ENCODE measurements around the gene KCTD6. TPM values are rescaled to one million over a fixed set of nuclear protein-coding genes. Genes with fewer than 3 reads are reported as not detected.
"Not testable (repeated sequence)": the region's sequence is repeated elsewhere in the genome, so short reads cannot be mapped to it uniquely, and the experiment has no call there.

KCTD6 gene
- total RNA-seq, 1 donor from 2014 or later = 10.6 TPM

- DNase-seq = no peak
These were observed 32.5 kb downstream of the KCTD6 start for GRCh38 chr3:58524326-58524888.

DNA sequence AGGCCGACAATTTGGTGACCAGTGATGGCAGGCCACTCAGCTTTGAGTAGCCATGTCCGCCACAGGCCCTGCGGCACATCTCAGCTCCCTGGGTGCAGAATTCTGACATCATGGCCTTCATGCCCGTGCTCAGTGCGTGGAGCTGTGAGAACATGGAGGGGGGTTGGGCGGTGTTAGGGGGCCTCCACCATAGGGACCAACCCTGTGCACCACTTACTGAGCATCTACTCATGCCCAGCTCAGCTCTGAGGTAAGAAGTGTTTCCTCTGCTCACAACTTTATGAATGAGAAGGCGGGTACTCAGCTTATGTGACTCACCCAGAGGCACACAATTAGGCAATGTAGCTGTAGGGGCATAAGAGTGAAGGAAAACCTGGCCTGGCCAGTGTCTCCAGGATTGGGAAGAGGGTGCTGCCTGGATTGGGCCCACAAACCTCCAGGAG, 34.6 kb downstream of the KCTD6 start:
- peak; percentile 88 for DNase-seq

GRCh38 chr3:58527440-58527839, 35.5 kb downstream of the KCTD6 start:
- DNase-seq = not testable (repeated sequence)

- DNase-seq = peak; percentile 82
These were observed 36.7 kb downstream of the KCTD6 start for GRCh38 chr3:58528629-58529028.

DNA sequence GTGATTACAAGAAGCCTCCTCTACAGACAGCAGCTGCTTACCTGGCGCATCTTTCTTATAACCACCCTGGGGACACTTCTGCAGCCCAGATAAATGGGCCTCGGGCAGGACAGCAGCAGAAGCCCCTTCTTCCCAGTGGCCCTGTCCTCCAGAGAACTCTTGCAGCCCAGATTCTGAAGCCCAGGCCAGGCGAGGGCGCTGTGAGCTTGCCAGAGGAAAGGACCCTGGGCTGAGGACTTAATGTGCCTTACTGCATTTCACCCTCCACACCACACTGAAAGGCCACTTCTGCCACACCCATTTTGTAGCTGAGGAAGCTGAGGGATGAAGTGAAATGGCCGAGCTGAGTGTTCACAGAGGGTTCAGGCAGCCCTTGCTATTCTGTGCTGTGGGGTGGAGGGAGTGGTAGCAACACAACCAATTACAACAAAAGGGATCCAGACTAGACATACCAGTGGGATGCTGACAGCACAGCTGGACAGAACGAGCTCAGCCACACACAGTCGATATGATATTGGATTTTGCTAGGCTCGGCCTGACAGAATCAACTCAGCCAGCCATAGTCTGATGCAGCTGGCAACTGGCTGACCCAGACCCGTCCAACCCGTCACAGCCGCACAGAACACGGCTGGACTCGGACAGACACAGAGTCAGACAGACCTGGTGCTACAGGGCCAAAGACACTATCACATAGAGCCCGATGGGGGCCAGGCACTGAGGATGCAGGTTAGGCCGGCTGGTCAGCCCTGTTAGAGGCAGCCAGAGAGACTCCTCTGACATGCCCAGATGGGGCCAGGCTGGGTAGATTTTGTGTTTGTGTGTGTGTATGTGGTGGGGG, 37.8 kb downstream of the KCTD6 start:
- peak; percentile 41 for DNase-seq

- no peak for DNase-seq
These were observed 38.5 kb downstream of the KCTD6 start for GRCh38 chr3:58530354-58530865.

DNA sequence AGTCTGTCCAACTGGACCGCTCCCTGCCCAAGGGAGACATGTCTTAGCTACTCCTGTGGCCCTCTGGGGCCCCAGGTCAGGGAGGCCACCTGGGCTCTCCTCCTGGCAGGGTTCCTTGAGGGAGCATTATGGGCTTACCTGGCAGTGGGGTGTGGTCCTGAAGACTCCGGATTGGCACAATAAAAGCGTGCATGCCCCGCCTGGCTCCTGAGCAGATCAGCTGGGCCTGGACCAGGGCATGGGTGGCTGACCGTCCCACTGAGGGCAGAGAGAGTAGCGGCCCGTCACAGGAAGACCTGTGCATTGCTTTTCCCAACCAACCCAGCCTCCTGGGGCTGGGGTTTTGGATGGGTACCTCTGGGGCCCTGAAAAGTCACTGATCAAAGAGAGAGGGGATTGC, 39.7 kb downstream of the KCTD6 start:
- no peak for DNase-seq

DNA sequence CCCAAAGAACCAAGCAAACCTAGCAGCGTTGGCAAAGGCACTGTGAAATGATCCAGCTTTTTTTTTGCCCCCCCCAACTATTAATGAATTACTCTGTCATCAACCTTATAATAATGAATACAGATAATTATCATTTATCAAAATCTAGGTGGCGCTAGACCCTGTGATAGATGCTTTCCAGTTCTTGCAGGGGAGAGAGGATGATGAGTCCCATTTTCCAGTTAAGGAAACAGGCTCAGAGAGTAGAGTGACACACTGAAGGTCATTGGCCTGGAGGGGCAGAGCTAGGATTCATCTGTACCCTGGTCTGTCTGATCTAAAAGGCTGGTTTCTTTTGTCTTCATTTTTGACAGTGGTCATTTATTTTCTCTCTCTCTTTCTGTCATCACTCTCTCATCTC, 40.1 kb downstream of the KCTD6 start:
- peak; percentile 48 for DNase-seq

DNA sequence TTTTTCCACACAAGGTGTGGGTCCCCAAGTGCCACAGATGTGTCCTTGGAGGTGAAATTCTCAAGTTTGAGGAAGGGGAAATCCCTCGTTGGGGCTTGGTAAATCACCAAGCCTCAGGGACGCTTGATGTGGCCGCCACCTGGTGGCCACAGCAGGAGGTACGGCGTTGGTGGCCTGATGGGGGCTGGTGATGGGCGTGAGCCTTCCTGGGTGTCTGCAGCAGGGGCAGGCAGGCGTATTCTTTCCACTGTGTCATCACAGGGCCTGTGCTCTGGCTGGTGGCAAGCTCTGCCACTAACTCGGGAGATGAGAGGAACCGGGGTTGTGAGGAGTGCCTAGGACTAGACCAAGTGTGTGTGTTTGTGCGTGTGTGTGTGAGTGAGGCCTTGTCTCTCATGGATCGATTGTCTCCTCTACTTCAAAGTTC, 40.9 kb downstream of the KCTD6 start:
- DNase-seq = peak; percentile 77

DNA sequence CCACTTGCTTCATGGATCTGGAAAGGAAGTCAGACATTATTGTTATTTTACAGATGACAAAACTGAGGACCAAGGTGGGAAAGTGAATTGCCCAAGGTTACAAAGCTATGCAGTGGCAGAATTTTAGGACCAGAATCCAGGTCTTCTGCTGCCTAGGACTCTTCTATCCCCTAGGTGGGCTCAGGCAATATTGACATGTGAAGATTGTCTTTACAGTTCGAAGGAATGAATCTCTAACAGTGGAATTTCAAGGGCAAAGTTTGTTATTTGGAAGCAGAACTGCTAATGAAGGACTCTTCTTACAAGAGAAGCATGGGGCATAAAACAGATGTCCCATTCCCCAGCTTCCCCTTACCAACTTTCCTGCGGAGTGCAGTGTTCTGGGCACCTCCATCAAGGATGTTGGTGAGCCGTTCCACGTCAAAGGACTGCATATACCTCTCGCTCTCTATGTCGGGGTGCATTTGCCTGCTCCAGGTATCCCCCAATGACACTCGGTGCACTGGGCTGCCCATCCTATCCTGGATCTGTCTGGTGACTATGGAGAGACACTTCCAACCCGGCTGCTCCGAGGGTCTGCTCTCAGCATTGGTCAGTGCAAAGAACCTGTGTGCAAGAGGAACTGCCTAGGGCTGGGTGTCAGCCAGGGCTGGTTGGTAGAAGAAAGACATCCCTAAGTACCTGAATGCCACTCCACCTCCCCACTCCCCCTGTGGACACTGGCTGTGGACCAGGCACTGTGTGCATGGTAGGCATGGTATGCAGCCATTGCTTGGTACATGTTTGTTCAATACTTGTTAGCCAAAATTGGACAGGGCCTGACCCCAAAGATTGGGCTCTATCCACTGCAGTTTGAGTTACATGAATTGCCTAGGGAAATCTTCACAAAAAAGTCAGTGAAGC, 42.9 kb downstream of the KCTD6 start:
- no peak for DNase-seq

- peak; percentile 68 for DNase-seq
These were observed 43.9 kb downstream of the KCTD6 start for GRCh38 chr3:58535531-58536500.

- DNase-seq = peak; percentile 13
These were observed 44.9 kb downstream of the KCTD6 start, which contains the start of gene ACOX2 for GRCh38 chr3:58536501-58537411. ACOX2 (minus strand) TSS chr3:58537190; CDS start chr3:58535106, 2,084 bp downstream.

DNA sequence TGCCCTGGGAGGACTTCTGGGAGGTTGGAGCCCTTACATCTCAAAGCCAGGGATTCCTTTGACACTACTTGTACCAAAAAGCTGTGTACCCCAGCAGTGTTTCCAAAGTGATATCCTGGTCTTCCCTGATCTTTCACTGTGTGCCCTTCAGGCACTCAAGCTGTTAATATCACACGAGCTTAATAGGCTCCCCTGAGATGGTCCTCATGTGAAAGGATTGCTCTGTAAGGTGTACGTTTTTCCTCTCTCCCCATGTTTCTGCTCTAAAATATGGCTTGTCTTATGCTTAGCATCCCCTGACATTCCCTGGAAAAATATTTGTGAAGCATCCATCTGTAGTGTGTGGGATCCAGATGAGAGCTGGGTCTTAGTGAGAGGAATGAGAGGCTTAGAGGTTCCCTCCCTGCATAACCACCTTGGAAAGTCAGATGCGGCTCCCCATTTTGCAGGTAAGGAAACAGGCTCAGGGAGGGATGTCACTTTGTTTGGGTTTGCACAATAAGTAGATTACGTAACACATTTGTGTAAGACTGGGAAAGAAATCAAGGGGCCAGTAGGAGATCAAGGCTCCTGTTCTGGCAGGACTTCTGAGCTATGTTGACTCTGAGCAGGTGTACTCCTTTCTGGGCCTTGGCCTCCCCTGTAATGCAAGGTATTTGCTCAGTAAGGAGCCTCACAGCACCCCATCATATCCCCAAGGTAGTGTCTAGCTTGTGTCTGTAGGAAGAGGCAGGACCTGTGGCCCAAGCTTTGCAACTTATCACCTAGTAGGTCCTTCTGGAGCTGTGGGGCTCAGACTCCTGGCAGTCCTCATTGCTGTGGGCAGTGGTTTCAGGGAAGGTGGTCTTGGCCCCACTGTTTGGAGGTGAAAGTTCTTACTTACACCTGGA, 45.8 kb downstream of the KCTD6 start:
- DNase-seq = no peak

DNA sequence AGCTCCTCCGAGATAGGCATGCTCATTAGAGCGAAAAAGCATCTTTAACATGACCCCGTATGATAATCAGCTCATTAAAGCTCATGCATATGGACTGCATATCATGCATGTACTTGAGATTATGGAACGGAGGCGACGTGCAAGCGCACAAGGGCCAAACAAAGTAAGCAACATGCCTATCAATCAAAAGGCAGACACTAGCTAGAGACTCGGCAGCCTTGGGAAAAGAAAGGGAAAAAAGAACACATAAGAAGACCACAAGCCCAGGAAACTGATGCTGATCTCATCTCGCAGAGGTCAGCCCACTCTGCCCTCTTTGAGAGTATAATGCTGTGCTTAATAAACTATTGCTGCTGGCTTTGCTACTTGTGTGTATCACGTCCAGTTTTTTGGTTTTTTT, 47.7 kb downstream of the KCTD6 start:
- DNase-seq = no peak

GRCh38 chr3:58540176-58540858, 48.4 kb downstream of the KCTD6 start:
- no peak for DNase-seq

GRCh38 chr3:58544541-58544940, 52.6 kb downstream of the KCTD6 start:
- no peak for DNase-seq

- no peak for DNase-seq
These were observed 59.8 kb downstream of the KCTD6 start for GRCh38 chr3:58551636-58552180.

Measured in dermis blood vessel endothelial cell (primary cell).